ENCODE measurements around the gene TMEM176B.

- TF ChIP-seq POLR2A (IDR thresholded peaks at IDR 0.05): no peak
- TF ChIP-seq, protein P1, sequence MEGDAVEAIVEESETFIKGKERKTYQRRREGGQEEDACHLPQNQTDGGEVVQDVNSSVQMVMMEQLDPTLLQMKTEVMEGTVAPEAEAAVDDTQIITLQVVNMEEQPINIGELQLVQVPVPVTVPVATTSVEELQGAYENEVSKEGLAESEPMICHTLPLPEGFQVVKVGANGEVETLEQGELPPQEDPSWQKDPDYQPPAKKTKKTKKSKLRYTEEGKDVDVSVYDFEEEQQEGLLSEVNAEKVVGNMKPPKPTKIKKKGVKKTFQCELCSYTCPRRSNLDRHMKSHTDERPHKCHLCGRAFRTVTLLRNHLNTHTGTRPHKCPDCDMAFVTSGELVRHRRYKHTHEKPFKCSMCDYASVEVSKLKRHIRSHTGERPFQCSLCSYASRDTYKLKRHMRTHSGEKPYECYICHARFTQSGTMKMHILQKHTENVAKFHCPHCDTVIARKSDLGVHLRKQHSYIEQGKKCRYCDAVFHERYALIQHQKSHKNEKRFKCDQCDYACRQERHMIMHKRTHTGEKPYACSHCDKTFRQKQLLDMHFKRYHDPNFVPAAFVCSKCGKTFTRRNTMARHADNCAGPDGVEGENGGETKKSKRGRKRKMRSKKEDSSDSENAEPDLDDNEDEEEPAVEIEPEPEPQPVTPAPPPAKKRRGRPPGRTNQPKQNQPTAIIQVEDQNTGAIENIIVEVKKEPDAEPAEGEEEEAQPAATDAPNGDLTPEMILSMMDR (IDR thresholded peaks at IDR 0.05): no peak
- no peak for TF ChIP-seq POLR2AphosphoS5 (IDR thresholded peaks at IDR 0.05)
- TF ChIP-seq EP300 (IDR thresholded peaks at IDR 0.05): no peak
Observed at GRCh38 chr7:150814328-150815001, 14.3 kb upstream of the TMEM176B start.
